ENCODE results near the gene SNCA.

- TF ChIP-seq ZNF302 (CRISPR knock-in tag; IDR thresholded peaks at IDR 0.05), result no peak
- no peak for TF ChIP-seq CTCF (IDR thresholded peaks at IDR 0.05)
- TF ChIP-seq RFX5 (IDR thresholded peaks at IDR 0.05), result no peak
Measured at GRCh38 chr4:89720981-89721380, 116.0 kb downstream of the SNCA start.
